HepG2 (cell line): Measurements from ENCODE around the gene DIRAS1. TPM values are rescaled to one million over a fixed set of nuclear protein-coding genes. Genes with fewer than 3 reads are reported as not detected.
A peak's percentile ranks its signal among the peaks of the same experiment; 100 is the strongest.

Experiments used
- ATAC-seq: fragments of 200-7000 bp; cut with Tn5 transposase; 3 replicates; pipeline ENCODE4 v1.9.1; 2020; ENCODE audit warnings: mild to moderate bottlenecking, moderate library complexity
- BruUV-seq: library from RNA; stranded (reverse); fragments of 400-500 nt; replicated peaks from 2 replicates; lab custom pipeline; 2021; lab: Mats Ljungman, UMichigan
- CTCF ChIA-PET: fragments of 300-600 bp; formaldehyde crosslinking; extraction: SDS; loops from one replicate; lab custom pipeline; 2021; ENCODE audit warnings: low total read pairs, inconsistent platforms, low intra/inter-chr PET ratio; lab: Yijun Ruan, JAX
- POLR2A ChIA-PET: fragments of 350-600 bp; sonication (Branson Sonifier 250); formaldehyde crosslinking; loops from one replicate; lab custom pipeline; 2020; ENCODE audit warnings: antibody characterized with exemption, inconsistent platforms; lab: Yijun Ruan, JAX
- DNase-seq: peaks from one replicate; pipeline ENCODE4 v3.0.0-alpha.2; 2015; ENCODE audit warnings: low spot score
- FAIRE-seq: peaks from 3 replicates; lab custom pipeline; 2011; peaks lifted over from hg19 to GRCh38; lab: Jason Lieb, UNC
- H2AFZ ChIP-seq: one replicate; pipeline ENCODE4 v1.6.1; 2011; ENCODE audit warnings: low read length, inconsistent platforms
- H3K27ac ChIP-seq: fragments of 300-600 bp; 3 replicates; pipeline ENCODE4 v1.8.0; 2011; ENCODE audit warnings: mixed run types, mild to moderate bottlenecking, mixed read lengths, low read length, inconsistent platforms; ENCODE audit not compliant: insufficient read depth; ENCODE audit errors: extremely low read length
- H3K27me3 ChIP-seq, 2 experiments: fragments of 200-600 bp in 1 of 2; 2 replicates in 1 of 2; 3 replicates in 1 of 2; pipeline versions ENCODE4 v1.6.0 to v1.8.0; 2011; ENCODE audit warnings: low read length in 2 of 2, mild to moderate bottlenecking in 2 of 2, moderate library complexity in 2 of 2, inconsistent platforms in 1 of 2; ENCODE audit not compliant: insufficient read depth in 2 of 2, control insufficient read depth in 1 of 2
- H3K36me3 ChIP-seq, 2 experiments: fragments of 200-600 bp in 1 of 2; replicated peaks in 1 of 2; 2 replicates in 1 of 2; 3 replicates in 1 of 2; pipeline versions ENCODE4 v1.5.1 to v1.8.0; 2011; ENCODE audit warnings: low read length in 2 of 2, inconsistent platforms in 1 of 2; ENCODE audit not compliant: insufficient read depth in 2 of 2, control insufficient read depth in 1 of 2
- H3K4me1 ChIP-seq: 2 replicates; pipeline ENCODE4 v1.5.1; 2012; ENCODE audit warnings: low read length, inconsistent platforms; ENCODE audit not compliant: insufficient read depth
- H3K4me2 ChIP-seq: 2 replicates; pipeline ENCODE4 v1.6.0; 2011; ENCODE audit warnings: low read depth, low read length, inconsistent platforms
- H3K4me3 ChIP-seq, 3 experiments: fragments of 200-600 bp in 1 of 3; sonication (generic), shearing (Covaris generic) in 1 of 3; replicated peaks in 1 of 3; 2 replicates each; pipeline ENCODE4 v1.5.1; 2011 to 2016; ENCODE audit warnings: low read length in 3 of 3, inconsistent platforms in 2 of 3, low read depth in 2 of 3, mild to moderate bottlenecking in 2 of 3, control low read depth in 1 of 3, mixed read lengths in 1 of 3; ENCODE audit not compliant: insufficient read depth in 1 of 3
- H3K79me2 ChIP-seq: one replicate; pipeline ENCODE4 v1.6.1; 2011; ENCODE audit warnings: low read length, inconsistent platforms; ENCODE audit not compliant: insufficient read depth
- H3K9ac ChIP-seq: 2 replicates; pipeline ENCODE4 v1.6.0; 2011; ENCODE audit warnings: mild to moderate bottlenecking, low read depth, low read length, inconsistent platforms; ENCODE audit not compliant: insufficient read depth
- H3K9me3 ChIP-seq: 2 replicates; pipeline ENCODE4 v1.5.1; 2012; ENCODE audit warnings: mild to moderate bottlenecking, low read length
- H4K20me1 ChIP-seq: 2 replicates; pipeline ENCODE4 v1.6.0; 2011; ENCODE audit warnings: inconsistent platforms, mild to moderate bottlenecking, low read length, moderate library complexity; ENCODE audit not compliant: insufficient read depth
- EHMT2 ChIP-seq: fragments of 200-600 bp; sonication (generic); IDR thresholded peaks from 2 replicates; pipeline ENCODE4 v1.7.0; 2017; ENCODE audit warnings: antibody characterized with exemption, low read depth, low read length, borderline replicate concordance
- KLF12 ChIP-seq: sonication (generic); formaldehyde crosslinking; IDR thresholded peaks from 2 replicates; pipeline ENCODE4 v1.4.0; 2020; ENCODE audit warnings: missing genetic modification reagents, borderline replicate concordance
- PBX3 ChIP-seq: sonication (generic); formaldehyde crosslinking; IDR thresholded peaks from 2 replicates; pipeline ENCODE4 v1.8.1; 2023; ENCODE audit warnings: missing genetic modification reagents, inconsistent platforms, borderline replicate concordance
- PHF21A ChIP-seq: sonication (generic); formaldehyde crosslinking; IDR thresholded peaks from 2 replicates; pipeline ENCODE4 v1.5.0; 2020; ENCODE audit warnings: mild to moderate bottlenecking, missing genetic modification reagents
- SIX4 ChIP-seq: sonication (generic); formaldehyde crosslinking; IDR thresholded peaks from 2 replicates; pipeline ENCODE4 v1.4.0; 2020; ENCODE audit warnings: missing genetic modification reagents
- TCF12 ChIP-seq, 2 experiments: fragments of 450-650 bp in 1 of 2; sonication (generic) in 1 of 2; formaldehyde crosslinking in 1 of 2; IDR thresholded peaks; 2 replicates each; pipeline versions ENCODE4 v1.6.1 to v1.8.0; 2017 to 2022; ENCODE audit warnings: antibody characterized with exemption in 1 of 2, mild to moderate bottlenecking in 1 of 2, missing genetic modification reagents in 1 of 2, moderate library complexity in 1 of 2
- ZMYM3 ChIP-seq: sonication (generic); formaldehyde crosslinking; IDR thresholded peaks from 2 replicates; pipeline ENCODE4 v1.5.1; 2020; ENCODE audit warnings: mild to moderate bottlenecking, missing genetic modification reagents
- ZNF670 ChIP-seq: sonication (generic); formaldehyde crosslinking; IDR thresholded peaks from 2 replicates; pipeline ENCODE4 v1.8.0; 2022; ENCODE audit warnings: mild to moderate bottlenecking, missing genetic modification reagents, borderline replicate concordance
- ZNF7 ChIP-seq: IDR thresholded peaks from 2 replicates; pipeline ENCODE4 v1.6.1; 2016; ENCODE audit warnings: missing biosample characterization, missing genetic modification reagents
- ZNF770 ChIP-seq: sonication (generic); formaldehyde crosslinking; IDR thresholded peaks from 2 replicates; pipeline ENCODE4 v1.5.0; 2020; ENCODE audit warnings: mild to moderate bottlenecking, missing genetic modification reagents
- WGBS: methylation state at CpG from one replicate; pipeline ENCODE4 v1.1.6; 2017; ENCODE audit warnings: low lambda C conversion rate; 5-methylcytosine and 5-hydroxymethylcytosine counted together
- in situ Hi-C: cut with HindIII; loops from 2 replicates; pipeline ENCODE4 v1.10.0; 2017; ENCODE audit warnings: low pct_unique_long_range_greater_than_20kb; ENCODE audit not compliant: extremely low pct_ligation_motif_present
- intact Hi-C: fragments of 100-400 bp; cut with micrococcal nuclease; formaldehyde crosslinking; loops from one replicate; pipeline ENCODE4 v1.10.0; 2022; ENCODE audit not compliant: unreplicated experiment
- polyA plus RNA-seq, 8 experiments: library from polyadenylated mRNA; depleted of rRNA in 3 of 8; stranded (reverse) in 7 of 8; unstranded in 1 of 8; fragments of >200 nt; fragmentation: Illumina TruSeq in 4 of 8; extraction: Trizol in 4 of 8; gene quantifications; 2 replicates each; pipeline versions ENCODE4 v1.2.1 to v1.2.3, GENCODE V29; 2011 to 2016; ENCODE audit warnings: low read depth in 4 of 8, missing spikeins in 1 of 8, mixed read lengths in 1 of 8; ENCODE audit not compliant: insufficient read depth in 1 of 8
- total RNA-seq, 5 experiments: library from RNA; depleted of rRNA; stranded (reverse); fragments of >200 nt; fragmentation: Illumina TruSeq; extraction: Trizol; gene quantifications; 2 replicates each; pipeline ENCODE4 v1.2.3, GENCODE V29; 2016; ENCODE audit warnings: low read depth in 1 of 5

Gene DIRAS1
- total and polyA plus RNA-seq, 2 of the 13 experiments (the other 11 are each of a cell fraction or from before 2014, with no cell fraction given): 0.97 to 1.8 TPM

GRCh38 chr19:2726904-2727639, 5.9 kb upstream of the DIRAS1 start (continued):
- TF ChIP-seq ZNF770 (0 out of 2 replicates have a peak, but pooled peaks have one; percentile 20), ZNF7 (CRISPR knock-in tag) (peak; percentile 95), TCF12 (IDR thresholded peaks at IDR 0.05) (no peak), TCF12 (CRISPR knock-in tag; IDR thresholded peaks at IDR 0.05) (no peak), KLF12 (no peak), ZNF670 (CRISPR knock-in tag) (no peak)
- TF ChIP-seq, all 625 proteins: peak for 7

GRCh38 chr19:2726160-2726855, 5.1 kb upstream of the DIRAS1 start:
- DNase-seq (no peak), FAIRE-seq (no peak), ATAC-seq (no peak)
- peak overlapping the region in 1 of 3 experiments; percentile 33; a peak in 1 of 6 replicates for H3K4me3 ChIP-seq
- H2AFZ ChIP-seq: no peak overlapping the region
- no peak for TF ChIP-seq PHF21A (CRISPR knock-in tag)
- TF ChIP-seq ZMYM3 (CRISPR knock-in tag): peak; percentile 40; the same call in 1 of the 2 replicates
- no peak for TF ChIP-seq SIX4 (CRISPR knock-in tag)
- TF ChIP-seq PBX3 (CRISPR knock-in tag): no peak
- TF ChIP-seq EHMT2: no peak
- H3K9me3 ChIP-seq: no peaks in the 10 kb centered on the region
- 47% methylated on average over 8 of the region's 15 CpGs for WGBS
- no peaks in the 10 kb centered on the region for H3K36me3 ChIP-seq
- H3K4me1 ChIP-seq: peaks cover 31% of the 10 kb centered on the region
- intact Hi-C loops: no loop called here
- no peak overlapping the region for H3K27ac ChIP-seq
- H4K20me1 ChIP-seq: no peaks in the 10 kb centered on the region
- BruUV-seq: no TSS peak
- no peak overlapping the region for H3K4me2 ChIP-seq
- in situ Hi-C loops: no loop called here
- no peak overlapping the region for H3K9ac ChIP-seq
- ChIA-PET CTCF (no interaction called here), POLR2A (interaction anchor here (1.2 kb wide), 1 partner anchor 14 kb away, joined by 3 read pairs; no protein-coding TSS in a partner anchor)
- peaks cover 21 to 54% of the 10 kb centered on the region in 2 experiments for H3K27me3 ChIP-seq
- no peaks in the 10 kb centered on the region for H3K79me2 ChIP-seq
